ENCODE results near the gene MINK1. TPM values are rescaled to one million over a fixed set of nuclear protein-coding genes. Genes with fewer than 3 reads are reported as not detected.

Gene MINK1
- 89.1 to 93.0 TPM (median 90.6 TPM) in 3 replicates for total RNA-seq
- long read RNA-seq, full-length matches to known transcripts: 13 of 97 reads
- long read RNA-seq, partial matches to known transcripts: 32 of 97 reads
- long read RNA-seq, other reads (novel, unspliced or antisense): 52 of 97 reads

DNA sequence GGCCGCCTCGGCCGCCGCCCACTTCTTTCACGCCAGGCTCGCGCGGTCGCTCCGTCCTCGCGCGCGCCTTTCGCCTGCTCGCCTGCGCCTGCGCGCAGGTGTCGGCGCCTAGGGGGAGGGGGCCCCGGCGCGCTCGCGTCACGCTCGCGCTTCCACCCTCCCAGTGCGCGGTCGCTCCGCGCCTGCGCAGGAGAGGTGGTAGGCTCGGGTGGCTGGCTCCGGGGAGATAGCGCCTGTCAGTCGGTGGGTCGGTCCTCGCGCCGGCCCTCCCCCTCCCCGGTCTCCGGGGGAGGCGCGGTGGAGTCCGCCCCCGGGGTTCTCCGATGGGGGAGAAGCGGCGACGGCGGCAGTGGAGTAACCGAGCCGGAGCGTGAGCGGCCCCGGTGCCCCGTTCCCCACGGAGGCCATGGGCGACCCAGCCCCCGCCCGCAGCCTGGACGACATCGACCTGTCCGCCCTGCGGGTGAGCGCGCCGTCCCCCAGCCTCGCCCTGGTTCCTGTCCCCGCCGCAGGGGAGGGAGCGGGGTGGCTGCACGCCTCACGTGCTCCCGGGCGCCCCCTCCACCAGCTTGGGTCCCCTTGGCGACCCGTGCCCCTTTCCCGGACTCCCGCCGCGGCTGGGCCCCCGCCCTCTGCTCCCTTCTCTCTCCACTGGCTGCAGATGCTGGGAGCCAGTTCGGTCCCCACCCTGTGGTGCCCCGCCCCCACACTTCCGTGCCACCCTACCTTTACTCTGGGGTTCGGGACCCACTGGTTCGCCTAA lies at the start of gene MINK1:
TSS of gene MINK1 (plus strand) at position 163 of the 763 bp plus-strand sequence. CDS start at position 407, 244 bp downstream.
- TF ChIP-seq, protein P1, sequence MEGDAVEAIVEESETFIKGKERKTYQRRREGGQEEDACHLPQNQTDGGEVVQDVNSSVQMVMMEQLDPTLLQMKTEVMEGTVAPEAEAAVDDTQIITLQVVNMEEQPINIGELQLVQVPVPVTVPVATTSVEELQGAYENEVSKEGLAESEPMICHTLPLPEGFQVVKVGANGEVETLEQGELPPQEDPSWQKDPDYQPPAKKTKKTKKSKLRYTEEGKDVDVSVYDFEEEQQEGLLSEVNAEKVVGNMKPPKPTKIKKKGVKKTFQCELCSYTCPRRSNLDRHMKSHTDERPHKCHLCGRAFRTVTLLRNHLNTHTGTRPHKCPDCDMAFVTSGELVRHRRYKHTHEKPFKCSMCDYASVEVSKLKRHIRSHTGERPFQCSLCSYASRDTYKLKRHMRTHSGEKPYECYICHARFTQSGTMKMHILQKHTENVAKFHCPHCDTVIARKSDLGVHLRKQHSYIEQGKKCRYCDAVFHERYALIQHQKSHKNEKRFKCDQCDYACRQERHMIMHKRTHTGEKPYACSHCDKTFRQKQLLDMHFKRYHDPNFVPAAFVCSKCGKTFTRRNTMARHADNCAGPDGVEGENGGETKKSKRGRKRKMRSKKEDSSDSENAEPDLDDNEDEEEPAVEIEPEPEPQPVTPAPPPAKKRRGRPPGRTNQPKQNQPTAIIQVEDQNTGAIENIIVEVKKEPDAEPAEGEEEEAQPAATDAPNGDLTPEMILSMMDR (IDR thresholded peaks at IDR 0.05): no peak
- peaks cover 3% of the 10 kb centered on the region for H3K36me3 Mint-ChIP-seq (ENCODE audit: low read depth)
- peak within 1 kb of the TSS; percentile 96 for H3K27ac Mint-ChIP-seq (ENCODE audit: unreplicated experiment)
- H3K9me3 Mint-ChIP-seq (ENCODE audit: low read depth): no peaks in the 10 kb centered on the region
- no peak for DNase-seq (ENCODE audit: low spot score)
- peaks cover 37% of the 10 kb centered on the region for H3K4me1 Mint-ChIP-seq (ENCODE audit: low read depth)
- H3K4me3 Mint-ChIP-seq (ENCODE audit: unreplicated experiment): peak within 1 kb of the TSS; percentile 98
- no peaks in the 10 kb centered on the region for H3K27me3 Mint-ChIP-seq (ENCODE audit: low read depth)

DNA sequence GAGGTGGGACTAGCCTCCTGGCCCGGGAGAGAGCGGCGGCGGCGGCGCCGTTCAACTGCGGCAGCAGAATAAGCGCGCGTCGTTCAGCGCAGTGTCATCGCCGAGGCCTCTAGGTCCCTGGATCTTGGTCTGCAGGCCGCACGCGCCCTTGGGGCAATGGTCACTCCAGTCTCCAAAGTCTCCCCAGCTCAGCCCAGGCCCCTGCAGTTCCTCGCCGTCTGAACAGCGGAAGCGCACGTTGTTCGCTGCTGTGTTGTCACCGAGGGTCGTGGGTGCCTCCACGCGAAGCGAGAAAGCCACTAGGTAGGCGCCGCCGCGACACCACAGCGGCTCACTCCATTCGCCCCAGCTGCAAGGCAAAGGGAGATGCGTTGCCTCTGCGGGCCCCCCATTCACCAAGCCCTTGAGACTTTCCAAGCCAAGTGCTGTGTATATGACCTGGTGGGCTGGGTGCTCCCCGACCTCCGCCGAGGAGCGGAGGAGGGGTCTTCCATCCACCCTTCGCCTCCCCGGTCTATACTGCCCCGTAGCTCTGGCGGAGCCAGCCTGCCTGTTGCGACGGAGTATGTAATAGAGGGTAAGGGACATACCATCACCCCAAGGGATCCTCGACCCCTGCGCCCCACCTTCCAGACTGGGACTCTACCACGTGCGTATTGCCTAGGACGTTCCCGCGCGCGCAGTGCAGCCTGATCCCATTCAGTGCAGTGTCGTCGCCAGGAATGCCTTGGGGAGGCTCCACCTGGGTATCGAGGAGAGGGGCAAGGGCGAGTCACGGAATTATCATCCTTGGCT lies 47.6 kb upstream of the MINK1 start:
- H3K4me1 Mint-ChIP-seq (ENCODE audit: low read depth): peaks cover 15% of the 10 kb centered on the region
- H3K9me3 Mint-ChIP-seq (ENCODE audit: low read depth): no peaks in the 10 kb centered on the region
- H3K4me3 Mint-ChIP-seq (ENCODE audit: unreplicated experiment): no peak overlapping the region
- peaks cover 8% of the 10 kb centered on the region for H3K27me3 Mint-ChIP-seq (ENCODE audit: low read depth)
- H3K27ac Mint-ChIP-seq (ENCODE audit: unreplicated experiment): no peak overlapping the region
- TF ChIP-seq, protein P1 (IDR thresholded peaks at IDR 0.05): no peak
- no peaks in the 10 kb centered on the region for H3K36me3 Mint-ChIP-seq (ENCODE audit: low read depth)
- no peak for DNase-seq (ENCODE audit: low spot score)

DNA sequence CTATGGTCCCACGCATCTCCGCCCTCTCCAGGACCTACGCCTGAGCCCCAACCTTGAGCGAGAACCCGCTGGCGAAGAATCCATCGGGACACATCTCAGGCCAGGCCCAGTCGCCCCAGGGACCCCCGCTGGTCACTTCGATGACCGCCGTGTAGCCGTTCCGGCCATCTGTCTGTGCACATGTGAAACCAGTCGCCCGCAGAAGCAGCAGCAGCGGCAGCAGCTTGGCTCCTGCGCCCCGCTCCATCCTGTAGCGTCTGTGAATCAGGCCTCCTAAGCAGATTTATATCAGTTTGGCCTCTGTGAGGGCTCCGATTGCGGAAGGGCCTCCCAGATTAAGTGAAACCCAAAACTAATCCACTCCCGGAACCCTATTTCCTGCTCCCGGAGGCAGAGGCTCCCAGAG lies 47.0 kb upstream of the MINK1 start, which contains the start of gene VMO1:
TSS of gene VMO1 (minus strand) at position 259 of the 406 bp plus-strand sequence. CDS start at position 247, 12 bp downstream.
- Mint-ChIP-seq H3K36me3 (ENCODE audit: low read depth) (no peaks in the 10 kb centered on the region), H3K4me1 (ENCODE audit: low read depth) (peaks cover 19% of the 10 kb centered on the region), H3K27me3 (ENCODE audit: low read depth) (peaks cover 6% of the 10 kb centered on the region), H3K9me3 (ENCODE audit: low read depth) (no peaks in the 10 kb centered on the region), H3K4me3 (ENCODE audit: unreplicated experiment) (no peak within 1 kb of the TSS), H3K27ac (ENCODE audit: unreplicated experiment) (no peak within 1 kb of the TSS)
- TF ChIP-seq, protein P1 (IDR thresholded peaks at IDR 0.05): no peak
- no peak for DNase-seq (ENCODE audit: low spot score)

DNA sequence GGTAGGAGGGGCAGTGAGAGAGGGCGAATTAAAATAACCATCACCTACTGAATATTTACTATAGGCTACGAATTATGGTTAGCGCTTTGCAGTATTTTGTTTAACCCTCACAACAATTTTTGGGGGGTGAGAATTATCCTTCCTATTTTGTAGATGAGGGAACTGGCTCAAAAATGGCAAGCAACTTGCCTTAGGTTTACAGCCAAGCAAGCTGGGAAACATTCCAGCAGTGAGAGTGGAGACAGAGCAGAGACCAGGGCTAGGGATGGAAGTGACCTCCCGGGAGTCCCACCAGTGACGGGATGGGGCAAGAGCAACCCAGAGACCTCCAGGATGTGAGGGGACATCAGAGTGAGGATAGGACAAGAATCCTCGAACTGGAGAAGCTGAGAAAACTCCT lies 46.6 kb upstream of the MINK1 start:
- no peak overlapping the region for H3K27ac Mint-ChIP-seq (ENCODE audit: unreplicated experiment)
- H3K4me3 Mint-ChIP-seq (ENCODE audit: unreplicated experiment): no peak overlapping the region
- H3K36me3 Mint-ChIP-seq (ENCODE audit: low read depth): no peaks in the 10 kb centered on the region
- H3K9me3 Mint-ChIP-seq (ENCODE audit: low read depth): no peaks in the 10 kb centered on the region
- H3K4me1 Mint-ChIP-seq (ENCODE audit: low read depth): peaks cover 19% of the 10 kb centered on the region
- H3K27me3 Mint-ChIP-seq (ENCODE audit: low read depth): peaks cover 6% of the 10 kb centered on the region
- DNase-seq (ENCODE audit: low spot score): no peak
- TF ChIP-seq, protein P1 (IDR thresholded peaks at IDR 0.05): no peak

DNA sequence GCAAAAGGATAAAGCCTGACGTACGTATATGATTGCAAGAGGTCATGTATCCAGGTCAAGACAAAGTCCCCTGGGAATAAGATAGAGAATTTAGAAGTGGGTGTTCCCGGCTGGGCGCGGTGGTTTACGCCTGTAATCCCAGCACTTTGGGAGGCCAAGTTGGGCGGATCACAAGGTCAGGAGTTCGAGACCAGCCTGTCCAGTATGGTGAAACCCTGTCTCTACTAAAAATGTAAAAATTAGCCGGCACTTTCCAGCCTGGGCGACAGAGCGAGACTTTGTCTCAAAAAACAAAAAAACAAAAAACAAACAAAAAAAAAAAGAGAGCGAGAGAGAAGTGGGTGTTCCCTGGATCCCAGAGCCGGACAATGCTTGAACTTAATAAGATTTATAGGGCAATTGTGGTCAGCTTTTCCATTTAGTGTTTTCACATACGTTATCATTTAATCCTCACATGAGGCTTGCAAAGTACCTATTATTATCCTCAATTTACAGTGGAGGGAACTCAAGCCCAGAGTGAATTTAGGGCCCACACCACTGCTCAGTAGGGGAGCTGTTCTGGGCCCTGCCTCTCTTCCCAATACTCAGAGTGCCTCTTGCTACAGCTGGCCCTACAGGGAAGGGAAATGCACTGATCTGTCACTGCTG lies 44.9 kb upstream of the MINK1 start:
- Mint-ChIP-seq H3K4me1 (ENCODE audit: low read depth) (peaks cover 19% of the 10 kb centered on the region), H3K27me3 (ENCODE audit: low read depth) (no peaks in the 10 kb centered on the region), H3K9me3 (ENCODE audit: low read depth) (no peaks in the 10 kb centered on the region), H3K4me3 (ENCODE audit: unreplicated experiment) (peak overlapping the region; percentile 31), H3K36me3 (ENCODE audit: low read depth) (no peaks in the 10 kb centered on the region), H3K27ac (ENCODE audit: unreplicated experiment) (no peak overlapping the region)
- no peak for DNase-seq (ENCODE audit: low spot score)
- TF ChIP-seq, protein P1 (IDR thresholded peaks at IDR 0.05): no peak
